Bronchial epithelial cell (primary cell): ENCODE data around the gene CACNB4. TPM values are rescaled to one million over a fixed set of nuclear protein-coding genes. Genes with fewer than 3 reads are reported as not detected.
A peak's percentile ranks its signal among the peaks of the same experiment; 100 is the strongest.

ENCODE experiments used
- DNase-seq: peaks from one replicate; pipeline ENCODE4 v3.0.0-alpha.2; 2010; ENCODE audit warnings: low read depth
- FAIRE-seq: peaks from 2 replicates; lab custom pipeline; 2011; peaks lifted over from hg19 to GRCh38; lab: Jason Lieb, UNC
- H3K27me3 ChIP-seq: 2 replicates; pipeline ENCODE4 v1.5.1; 2011; ENCODE audit warnings: low read length; ENCODE audit not compliant: control insufficient read depth, insufficient read depth
- H3K36me3 ChIP-seq: 2 replicates; pipeline ENCODE4 v1.5.1; 2011; ENCODE audit warnings: low read length; ENCODE audit not compliant: control insufficient read depth, insufficient read depth
- H3K4me3 ChIP-seq: 2 replicates; pipeline ENCODE4 v1.5.1; 2011; ENCODE audit warnings: mild to moderate bottlenecking, low read depth, low read length, control low read depth
- total RNA-seq: library from RNA; depleted of rRNA; stranded (reverse); fragments of >200 nt; gene quantifications from 2 replicates; pipeline ENCODE4 v1.2.1, GENCODE V29; 2014
- TF ChIP-seq, protein P1 (sequence below): IDR thresholded peaks from 2 replicates; pipeline ENCODE4 v1.5.1; 2011; ENCODE audit warnings: mild to moderate bottlenecking, moderate library complexity, low read length, control low read depth, inconsistent platforms; ENCODE audit not compliant: insufficient read depth, severe bottlenecking

CACNB4 gene
- total RNA-seq, result 0.38 and 0.53 TPM in 2 replicates

DNA sequence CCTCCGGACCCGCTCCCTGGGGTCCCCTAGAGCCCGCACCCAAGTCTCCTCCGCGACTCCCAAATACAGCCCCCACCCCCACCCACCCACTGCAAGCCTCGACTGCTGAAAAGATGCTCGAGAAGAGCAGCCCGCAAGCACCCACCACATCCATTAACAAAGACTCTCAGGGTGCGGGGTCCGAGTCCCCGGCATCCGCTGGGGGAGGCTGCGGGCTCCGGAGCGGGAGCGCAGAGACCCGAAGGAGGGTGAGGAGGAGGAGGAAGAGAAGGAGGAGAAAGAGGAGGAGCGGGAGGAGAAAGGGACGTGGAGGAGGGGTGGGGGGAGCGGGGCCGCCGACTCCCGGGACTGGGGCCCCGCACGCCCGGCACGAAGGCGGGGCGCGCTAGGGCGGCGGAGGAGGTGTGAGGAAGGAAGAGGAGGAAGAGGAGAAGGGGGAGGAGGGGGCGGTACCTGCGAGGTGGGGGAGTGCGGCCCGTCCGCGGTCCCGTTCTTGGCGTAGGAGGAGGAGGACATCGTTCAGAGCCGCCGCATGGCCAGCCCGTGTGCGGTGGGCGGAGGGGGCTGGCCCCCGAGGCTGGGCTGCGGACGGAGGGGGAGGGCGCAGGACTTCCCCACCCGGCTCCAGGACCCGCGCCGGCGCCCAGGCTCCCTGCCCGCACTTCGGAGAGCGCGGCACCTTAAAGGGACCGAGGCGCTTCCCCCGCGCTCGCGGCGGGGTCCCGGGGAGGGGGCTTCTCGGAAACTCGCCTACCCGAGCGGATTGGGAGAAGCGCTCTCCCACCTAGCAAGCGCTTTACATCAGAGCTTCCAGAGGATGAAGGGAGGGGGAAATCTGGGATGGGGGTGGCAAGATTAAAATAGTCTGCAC, at the start of gene CACNB4:
TSS of gene CACNB4 (minus strand) at position 549 of the 871 bp plus-strand sequence.
- H3K27me3 ChIP-seq, result peaks cover 10% of the 10 kb centered on the region
- DNase-seq (no peak), FAIRE-seq (no peak)
- no peaks in the 10 kb centered on the region for H3K36me3 ChIP-seq
- peak within 1 kb of the TSS; percentile 49 for H3K4me3 ChIP-seq
- TF ChIP-seq, protein P1, sequence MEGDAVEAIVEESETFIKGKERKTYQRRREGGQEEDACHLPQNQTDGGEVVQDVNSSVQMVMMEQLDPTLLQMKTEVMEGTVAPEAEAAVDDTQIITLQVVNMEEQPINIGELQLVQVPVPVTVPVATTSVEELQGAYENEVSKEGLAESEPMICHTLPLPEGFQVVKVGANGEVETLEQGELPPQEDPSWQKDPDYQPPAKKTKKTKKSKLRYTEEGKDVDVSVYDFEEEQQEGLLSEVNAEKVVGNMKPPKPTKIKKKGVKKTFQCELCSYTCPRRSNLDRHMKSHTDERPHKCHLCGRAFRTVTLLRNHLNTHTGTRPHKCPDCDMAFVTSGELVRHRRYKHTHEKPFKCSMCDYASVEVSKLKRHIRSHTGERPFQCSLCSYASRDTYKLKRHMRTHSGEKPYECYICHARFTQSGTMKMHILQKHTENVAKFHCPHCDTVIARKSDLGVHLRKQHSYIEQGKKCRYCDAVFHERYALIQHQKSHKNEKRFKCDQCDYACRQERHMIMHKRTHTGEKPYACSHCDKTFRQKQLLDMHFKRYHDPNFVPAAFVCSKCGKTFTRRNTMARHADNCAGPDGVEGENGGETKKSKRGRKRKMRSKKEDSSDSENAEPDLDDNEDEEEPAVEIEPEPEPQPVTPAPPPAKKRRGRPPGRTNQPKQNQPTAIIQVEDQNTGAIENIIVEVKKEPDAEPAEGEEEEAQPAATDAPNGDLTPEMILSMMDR, result no peak

DNA sequence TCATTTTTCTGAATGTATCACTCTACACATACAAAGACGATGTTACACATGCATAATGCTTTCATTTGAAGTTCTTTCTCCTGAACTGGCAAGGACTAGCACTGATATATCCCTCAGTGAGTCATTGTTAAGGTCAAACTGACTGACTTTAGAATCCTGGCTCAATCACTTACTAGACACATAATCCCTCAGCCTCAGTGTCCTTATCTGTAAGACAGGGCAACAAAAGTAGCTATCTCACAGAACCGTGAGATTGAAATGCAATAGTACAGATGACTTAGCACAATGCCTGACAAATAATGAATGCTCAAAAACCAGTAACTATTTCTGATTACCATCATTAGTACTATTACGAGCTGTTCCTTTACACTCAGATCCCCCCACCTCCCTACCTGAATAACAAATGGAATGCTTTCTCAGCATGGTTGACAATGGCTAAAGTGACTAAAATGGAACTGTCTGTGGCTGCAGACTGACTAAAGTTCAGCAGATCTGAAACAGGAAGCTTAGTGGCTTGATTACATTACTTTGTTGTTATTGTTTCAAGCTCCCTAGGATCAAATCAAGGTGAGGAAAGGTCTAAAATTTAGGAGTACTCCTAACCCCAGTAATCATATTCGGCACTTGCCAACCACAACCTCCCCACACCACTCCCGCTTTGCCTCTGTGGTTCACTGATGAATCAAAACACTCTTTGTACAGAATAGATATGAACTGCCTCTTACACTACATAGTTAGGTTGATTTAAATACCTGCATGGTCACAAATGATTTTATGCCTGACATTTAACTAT, 35.8 kb upstream of the CACNB4 start:
- Histone ChIP-seq H3K27me3 (no peaks in the 10 kb centered on the region), H3K36me3 (peaks cover 2% of the 10 kb centered on the region), H3K4me3 (no peak overlapping the region)
- peak; percentile 13 for DNase-seq
- TF ChIP-seq, protein P1, result no peak
- peak; percentile 43 for FAIRE-seq

DNA sequence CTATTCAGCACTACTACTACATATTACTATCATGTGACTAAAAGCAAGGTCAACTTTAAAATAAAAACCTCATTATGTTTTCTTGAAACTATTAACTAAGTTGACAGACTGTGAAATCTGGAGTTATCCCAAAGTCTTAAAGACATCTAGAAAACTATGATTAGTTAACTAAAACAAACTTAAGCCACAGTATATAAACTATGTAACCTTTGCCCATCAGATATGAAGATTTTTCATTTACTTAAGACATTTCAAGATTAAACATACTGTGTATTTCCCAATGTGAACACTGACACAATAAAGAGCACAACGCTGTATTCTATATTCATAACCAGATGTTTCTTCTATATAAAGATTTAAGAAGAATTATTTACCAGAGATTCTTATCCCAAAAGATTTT, 33.5 kb upstream of the CACNB4 start:
- TF ChIP-seq, protein P1, result no peak
- Histone ChIP-seq H3K36me3 (peaks cover 2% of the 10 kb centered on the region), H3K4me3 (no peak overlapping the region), H3K27me3 (no peaks in the 10 kb centered on the region)
- DNase-seq (no peak), FAIRE-seq (no peak)

DNA sequence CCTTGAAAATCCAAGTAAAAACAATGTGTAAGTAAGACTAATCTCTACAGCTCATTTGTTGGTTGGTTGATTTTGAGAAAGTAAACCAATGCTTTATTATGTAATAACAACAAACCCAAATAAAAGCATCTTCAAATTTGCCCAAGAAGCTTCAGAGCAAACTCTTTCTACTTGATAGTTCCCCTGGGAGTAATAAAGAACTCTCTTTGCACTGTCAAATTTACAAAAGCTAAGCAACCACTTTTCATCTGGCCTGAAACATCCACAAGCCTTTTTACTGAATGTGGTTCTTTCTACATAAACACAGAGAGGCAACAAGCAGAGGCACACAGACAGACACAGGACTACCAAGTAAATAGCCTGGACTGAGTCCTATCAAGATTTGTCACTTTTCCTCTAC, 28.8 kb upstream of the CACNB4 start:
- H3K4me3 ChIP-seq, result no peak overlapping the region
- DNase-seq, result no peak
- H3K36me3 ChIP-seq, result peaks cover 2% of the 10 kb centered on the region
- TF ChIP-seq, protein P1, result no peak
- no peaks in the 10 kb centered on the region for H3K27me3 ChIP-seq
- FAIRE-seq, result no peak

DNA sequence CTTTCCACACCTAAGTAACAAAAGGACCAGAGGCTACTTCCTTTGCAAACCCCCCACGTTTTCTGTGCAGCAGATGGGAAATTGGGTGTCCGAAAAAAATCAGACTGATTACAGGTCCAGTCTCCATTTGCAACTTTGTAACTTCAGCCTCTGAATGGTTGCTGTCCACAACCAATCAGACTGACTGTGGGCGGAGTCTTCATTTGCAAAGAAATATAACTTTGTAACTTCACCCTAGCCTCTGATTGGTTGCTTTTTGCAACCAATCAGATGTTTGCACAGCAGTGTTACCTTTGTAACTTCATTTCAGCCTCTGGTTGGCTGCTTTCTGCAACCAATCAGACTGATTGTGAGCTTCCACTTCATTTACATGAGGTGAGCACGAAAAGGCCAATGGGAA, 27.8 kb upstream of the CACNB4 start:
- TF ChIP-seq, protein P1, result no peak
- no peak for DNase-seq
- no peak for FAIRE-seq
- peaks cover 2% of the 10 kb centered on the region for H3K36me3 ChIP-seq
- no peaks in the 10 kb centered on the region for H3K27me3 ChIP-seq
- H3K4me3 ChIP-seq, result no peak overlapping the region
